IMR-90 (cell line): ENCODE measurements around the gene SCARB1. TPM values are rescaled to one million over a fixed set of nuclear protein-coding genes. Genes with fewer than 3 reads are reported as not detected.

Experiments used
- ATAC-seq: fragments of 200-7000 bp; cut with Tn5 transposase; 2 replicates; pipeline ENCODE4 v1.9.1; 2020; ENCODE audit warnings: low read depth, mild to moderate bottlenecking, moderate library complexity
- BruUV-seq: library from RNA; stranded (reverse); fragments of 400-500 nt; replicated peaks from 2 replicates; lab custom pipeline; 2021; lab: Mats Ljungman, UMichigan
- CTCF ChIA-PET: fragments of 300-600 bp; formaldehyde crosslinking; extraction: SDS; loops from one replicate; lab custom pipeline; 2021; ENCODE audit warnings: antibody characterized with exemption; lab: Yijun Ruan, JAX
- POLR2A ChIA-PET: fragments of 300-600 bp; sonication (Branson Sonifier 250); formaldehyde crosslinking; loops from one replicate; lab custom pipeline; 2022; ENCODE audit warnings: antibody characterized with exemption; ENCODE audit not compliant: unreplicated experiment; lab: Charles Lee
- DNase-seq: peaks from one replicate; pipeline ENCODE4 v3.0.0; 2013
- H2AFZ ChIP-seq: replicated peaks from 2 replicates; pipeline ENCODE3; 2013; ENCODE audit warnings: low read length, mild to moderate bottlenecking; ENCODE audit not compliant: poor library complexity
- H2AK5ac ChIP-seq: 2 replicates; pipeline ENCODE4 v1.6.1; 2013; ENCODE audit warnings: low read depth, low read length, inconsistent platforms
- H2AK9ac ChIP-seq: replicated peaks from 2 replicates; pipeline ENCODE3; 2013; ENCODE audit warnings: mild to moderate bottlenecking, low read depth, low read length, moderate library complexity; ENCODE audit not compliant: poor library complexity
- H2BK120ac ChIP-seq: 2 replicates; pipeline ENCODE4 v1.6.1; 2013; ENCODE audit warnings: low read depth, low read length, inconsistent platforms
- H2BK15ac ChIP-seq: 3 replicates; pipeline ENCODE4 v1.6.1; 2013; ENCODE audit warnings: low read depth, low read length, inconsistent platforms
- H2BK20ac ChIP-seq: 2 replicates; pipeline ENCODE4 v1.6.1; 2013; ENCODE audit warnings: low read depth, mild to moderate bottlenecking, inconsistent platforms, low read length, moderate library complexity
- H2BK5ac ChIP-seq: 2 replicates; pipeline ENCODE4 v1.6.1; 2013; ENCODE audit warnings: mild to moderate bottlenecking, low read depth, low read length, inconsistent platforms; ENCODE audit not compliant: poor library complexity, severe bottlenecking
- H3K14ac ChIP-seq: replicated peaks from 2 replicates; pipeline ENCODE4 v1.6.1; 2013; ENCODE audit warnings: low read depth, low read length, inconsistent platforms
- H3K18ac ChIP-seq: 2 replicates; pipeline ENCODE4 v1.6.1; 2013; ENCODE audit warnings: low read depth, low read length, control low read depth
- H3K23ac ChIP-seq: 2 replicates; pipeline ENCODE4 v1.6.1; 2013; ENCODE audit warnings: low read depth, low read length, inconsistent platforms
- H3K27ac ChIP-seq: 2 replicates; pipeline ENCODE4 v1.5.1; 2013; ENCODE audit warnings: mild to moderate bottlenecking, control low read depth, low read length; ENCODE audit not compliant: insufficient read depth
- H3K27me3 ChIP-seq: 2 replicates; pipeline ENCODE4 v1.6.1; 2013; ENCODE audit warnings: low read length; ENCODE audit not compliant: control insufficient read depth, insufficient read depth
- H3K36me3 ChIP-seq: 2 replicates; pipeline ENCODE4 v1.6.1; 2013; ENCODE audit warnings: low read length, mixed read lengths; ENCODE audit not compliant: control insufficient read depth, insufficient read depth
- H3K4ac ChIP-seq: 2 replicates; pipeline ENCODE4 v1.6.1; 2013; ENCODE audit warnings: low read depth, low read length, inconsistent platforms
- H3K4me1 ChIP-seq: 2 replicates; pipeline ENCODE4 v1.6.1; 2013; ENCODE audit warnings: low read length, mixed read lengths; ENCODE audit not compliant: control insufficient read depth, insufficient read depth
- H3K4me2 ChIP-seq: 2 replicates; pipeline ENCODE4 v1.6.1; 2013; ENCODE audit warnings: low read depth, mild to moderate bottlenecking, control low read depth, low read length, moderate library complexity
- H3K4me3 ChIP-seq: 2 replicates; pipeline ENCODE4 v1.5.1; 2013; ENCODE audit warnings: low read depth, mild to moderate bottlenecking, control low read depth, low read length, moderate library complexity; ENCODE audit not compliant: insufficient read depth
- H3K56ac ChIP-seq: 2 replicates; pipeline ENCODE4 v1.6.1; 2013; ENCODE audit warnings: low read length, inconsistent platforms; ENCODE audit not compliant: insufficient read depth; ENCODE audit errors: extremely low read depth
- H3K79me1 ChIP-seq, 2 experiments: 2 replicates each; pipeline ENCODE4 v1.6.1; 2013; ENCODE audit warnings: low read length in 2 of 2, inconsistent platforms in 1 of 2, low read depth in 1 of 2
- H3K9ac ChIP-seq: 2 replicates; pipeline ENCODE4 v1.6.1; 2013; ENCODE audit warnings: low read depth, low read length, control low read depth
- H3K9me1 ChIP-seq: 2 replicates; pipeline ENCODE4 v1.6.1; 2013; ENCODE audit warnings: low read length, inconsistent platforms; ENCODE audit not compliant: insufficient read depth
- H3K9me3 ChIP-seq: 2 replicates; pipeline ENCODE4 v1.6.1; 2013; ENCODE audit warnings: low read length; ENCODE audit not compliant: control insufficient read depth, insufficient read depth
- H4K20me1 ChIP-seq: 2 replicates; pipeline ENCODE4 v1.6.1; 2013; ENCODE audit warnings: low read length, inconsistent platforms; ENCODE audit not compliant: insufficient read depth
- H4K5ac ChIP-seq: 2 replicates; pipeline ENCODE4 v1.6.1; 2013; ENCODE audit warnings: mild to moderate bottlenecking, low read depth, low read length, control low read depth
- H4K8ac ChIP-seq, 2 experiments: 2 replicates each; pipeline ENCODE4 v1.6.1; 2013; ENCODE audit warnings: low read depth in 2 of 2, low read length in 2 of 2, control low read depth in 1 of 2, inconsistent platforms in 1 of 2
- H4K91ac ChIP-seq: 2 replicates; pipeline ENCODE4 v1.6.1; 2013; ENCODE audit warnings: low read depth, low read length, inconsistent platforms; ENCODE audit not compliant: insufficient read depth
- BHLHE40 ChIP-seq: fragments of 150-350 bp; IDR thresholded peaks from 2 replicates; pipeline ENCODE4 v1.6.1; 2016; ENCODE audit warnings: mild to moderate bottlenecking, low read depth, low read length
- MAZ ChIP-seq: IDR thresholded peaks from 2 replicates; pipeline ENCODE4 v1.6.1; 2012; ENCODE audit warnings: low read depth, mild to moderate bottlenecking, low read length, improper control_type of control experiment, moderate library complexity, borderline replicate concordance
- MXI1 ChIP-seq: IDR thresholded peaks from 2 replicates; pipeline ENCODE4 v1.6.1; 2012; ENCODE audit warnings: low read depth, mild to moderate bottlenecking, low read length, moderate library complexity, borderline replicate concordance
- RAD21 ChIP-seq: IDR thresholded peaks from 2 replicates; pipeline ENCODE4 v1.6.1; 2012; ENCODE audit warnings: low read length, improper control_type of control experiment
- WGBS, 2 experiments: methylation state at CpG; one replicate each; pipeline versions ENCODE4 v1.1.5 to v1.1.7; 2013; ENCODE audit warnings: missing lambda C conversion rate in 2 of 2; ENCODE audit not compliant: insufficient read length in 1 of 2; ENCODE audit errors: extremely low coverage in 2 of 2; 5-methylcytosine and 5-hydroxymethylcytosine counted together
- dilution Hi-C: fragments of 300-500 bp; cut with HindIII; formaldehyde crosslinking; loops from one replicate; pipeline ENCODE4 v1.14.3; 2018; ENCODE audit warnings: low sequenced_read_pairs; ENCODE audit not compliant: unreplicated experiment
- in situ Hi-C: fragments of 300-500 bp; cut with MboI; formaldehyde crosslinking; loops from 3 replicates; pipeline ENCODE4 v1.14.3; 2019; ENCODE audit warnings: low sequenced_read_pairs, inconsistent platforms, mixed read lengths
- intact Hi-C: fragments of 100-400 bp; cut with micrococcal nuclease; formaldehyde crosslinking; loops from 2 replicates; pipeline ENCODE4 v1.10.0; 2022
- polyA plus RNA-seq, 3 experiments: library from polyadenylated mRNA; depleted of rRNA; stranded (reverse); fragments of >200 nt; gene quantifications; 2 replicates each; pipeline ENCODE4 v1.2.3, GENCODE V29; 2012; ENCODE audit warnings: low replicate concordance in 1 of 3
- total RNA-seq: library from RNA; depleted of rRNA; stranded (reverse); fragments of >200 nt; gene quantifications from 2 replicates; pipeline ENCODE4 v1.2.3, GENCODE V29; 2012
- TF ChIP-seq, protein P1 (sequence below): fragments of 150-350 bp; IDR thresholded peaks from 2 replicates; pipeline ENCODE4 v1.6.1; 2016; ENCODE audit warnings: low read depth, mild to moderate bottlenecking, low read length, moderate library complexity, borderline replicate concordance

SCARB1 gene
- total and polyA plus RNA-seq, 2 of the 4 experiments (the other 2 are of a cell fraction) = 3.0 to 24.8 TPM

- no peak overlapping the region for H3K56ac ChIP-seq
- H4K5ac ChIP-seq = no peak overlapping the region
- in situ Hi-C loops (no loop called here), dilution Hi-C loops (no loop called here), intact Hi-C loops (no loop called here)
- WGBS, 2 experiments = 78% methylated on average over 6 of the region's 15 CpGs; no CpG with 5 or more reads in 1 of the 2 experiments
- H3K18ac ChIP-seq = no peak overlapping the region
- H2AFZ ChIP-seq = peak overlapping the region; percentile 53
- no peak overlapping the region for H2AK9ac ChIP-seq
- POLR2A ChIA-PET = no interaction called here
- no TSS peak for BruUV-seq
- peaks cover 2% of the 10 kb centered on the region; the same call in 1 of the 2 replicates for H3K4me1 ChIP-seq
- no peak overlapping the region for H4K8ac ChIP-seq
- H2BK15ac ChIP-seq = no peak overlapping the region
- no peak overlapping the region for H2BK120ac ChIP-seq
- ATAC-seq (no peak), DNase-seq (no peak)
- H3K4ac ChIP-seq = no peak overlapping the region
- no peak overlapping the region for H2AK5ac ChIP-seq
- CTCF ChIA-PET = interaction anchor here (0.5 kb wide), 1 partner anchor 16 kb away, joined by 3 read pairs; no protein-coding TSS in a partner anchor
- H3K4me3 ChIP-seq = no peak overlapping the region
- H3K14ac ChIP-seq = no peak overlapping the region
- H3K23ac ChIP-seq = no peak overlapping the region
- no peak overlapping the region for H2BK5ac ChIP-seq
- no peak overlapping the region for H2BK20ac ChIP-seq
- H3K79me1 ChIP-seq = no peaks in the 10 kb centered on the region
- H3K9me1 ChIP-seq = no peaks in the 10 kb centered on the region
- H3K9ac ChIP-seq = no peak overlapping the region
- TF ChIP-seq MXI1 (no peak), BHLHE40 (no peak), MAZ (no peak), RAD21 (no peak)
- TF ChIP-seq, protein P1, sequence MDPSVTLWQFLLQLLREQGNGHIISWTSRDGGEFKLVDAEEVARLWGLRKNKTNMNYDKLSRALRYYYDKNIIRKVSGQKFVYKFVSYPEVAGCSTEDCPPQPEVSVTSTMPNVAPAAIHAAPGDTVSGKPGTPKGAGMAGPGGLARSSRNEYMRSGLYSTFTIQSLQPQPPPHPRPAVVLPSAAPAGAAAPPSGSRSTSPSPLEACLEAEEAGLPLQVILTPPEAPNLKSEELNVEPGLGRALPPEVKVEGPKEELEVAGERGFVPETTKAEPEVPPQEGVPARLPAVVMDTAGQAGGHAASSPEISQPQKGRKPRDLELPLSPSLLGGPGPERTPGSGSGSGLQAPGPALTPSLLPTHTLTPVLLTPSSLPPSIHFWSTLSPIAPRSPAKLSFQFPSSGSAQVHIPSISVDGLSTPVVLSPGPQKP = no peak
- H4K20me1 ChIP-seq = no peaks in the 10 kb centered on the region
- no peak overlapping the region for H4K91ac ChIP-seq
- H3K36me3 ChIP-seq = no peaks in the 10 kb centered on the region
- 0 out of 2 replicates have a peak, but pooled peaks cover under 1% of the 10 kb centered on the region for H3K9me3 ChIP-seq
- no peaks in the 10 kb centered on the region; the same call in 1 of the 2 replicates for H3K27me3 ChIP-seq
- no peak overlapping the region for H3K4me2 ChIP-seq
- H3K27ac ChIP-seq = no peak overlapping the region
Measured at GRCh38 chr12:124884587-124885438, 21.1 kb upstream of the SCARB1 start.
